Measurements from ENCODE around the gene GPR22. TPM values are rescaled to one million over a fixed set of nuclear protein-coding genes. Genes with fewer than 3 reads are reported as not detected.

Gene GPR22
- total RNA-seq, 2 experiments from 2014 or later: not detected

GRCh38 chr7:107486041-107486440 lies 16.2 kb downstream of the GPR22 start:
- H3K27ac Mint-ChIP-seq: no peak overlapping the region
- no peak overlapping the region for H3K4me3 Mint-ChIP-seq
- no peaks in the 10 kb centered on the region for H3K27me3 Mint-ChIP-seq (ENCODE audit: low read depth)

DNA sequence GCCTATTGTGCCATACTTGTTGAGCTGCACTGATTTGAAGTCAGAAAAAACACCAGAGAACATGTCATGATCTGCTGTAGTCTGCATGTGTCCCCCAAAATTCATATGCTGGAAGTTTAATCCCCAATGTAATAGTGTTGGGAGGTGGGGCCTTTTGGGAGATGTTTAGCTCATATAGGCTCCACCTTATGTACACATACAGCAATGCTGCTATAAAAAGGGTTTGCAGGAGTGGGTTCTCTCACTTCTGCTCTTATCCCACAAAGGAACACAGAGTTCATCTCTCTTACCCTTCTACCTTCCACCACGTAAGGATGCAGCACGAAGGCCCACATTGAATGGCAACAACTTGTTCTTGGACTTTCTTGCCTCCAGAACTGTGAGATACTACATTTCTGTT lies 23.0 kb downstream of the GPR22 start:
- H3K27me3 Mint-ChIP-seq (ENCODE audit: low read depth): no peaks in the 10 kb centered on the region
- intact Hi-C loops (cut with micrococcal nuclease): no loop called here
- H3K4me3 Mint-ChIP-seq: no peak overlapping the region
- DNase-seq: no peak
- CTCF ChIA-PET: no interaction called here
- H3K4me1 Mint-ChIP-seq (ENCODE audit: low read depth): peaks cover 22% of the 10 kb centered on the region
- H3K36me3 Mint-ChIP-seq (ENCODE audit: low read depth): peaks cover 15% of the 10 kb centered on the region
- H3K27ac Mint-ChIP-seq: no peak overlapping the region
- H3K9me3 Mint-ChIP-seq: peaks cover 1% of the 10 kb centered on the region

More at GRCh38 chr7:107486041-107486440, 16.2 kb downstream of the GPR22 start:
- H3K36me3 Mint-ChIP-seq (ENCODE audit: low read depth): peaks cover 3% of the 10 kb centered on the region
- no peak for DNase-seq
- H3K9me3 Mint-ChIP-seq: no peaks in the 10 kb centered on the region
- H3K4me1 Mint-ChIP-seq (ENCODE audit: low read depth): peaks cover 17% of the 10 kb centered on the region
- CTCF ChIA-PET: no interaction called here
- intact Hi-C loops (cut with micrococcal nuclease): no loop called here

GRCh38 chr7:107494315-107494751 lies 24.5 kb downstream of the GPR22 start:
- DNase-seq: no peak
- Mint-ChIP-seq H3K36me3 (ENCODE audit: low read depth) (peaks cover 20% of the 10 kb centered on the region), H3K4me3 (no peak overlapping the region), H3K27ac (no peak overlapping the region), H3K9me3 (peaks cover 5% of the 10 kb centered on the region), H3K27me3 (ENCODE audit: low read depth) (no peaks in the 10 kb centered on the region), H3K4me1 (ENCODE audit: low read depth) (peaks cover 26% of the 10 kb centered on the region)
- intact Hi-C loops (cut with micrococcal nuclease): no loop called here
- CTCF ChIA-PET: no interaction called here

DNA sequence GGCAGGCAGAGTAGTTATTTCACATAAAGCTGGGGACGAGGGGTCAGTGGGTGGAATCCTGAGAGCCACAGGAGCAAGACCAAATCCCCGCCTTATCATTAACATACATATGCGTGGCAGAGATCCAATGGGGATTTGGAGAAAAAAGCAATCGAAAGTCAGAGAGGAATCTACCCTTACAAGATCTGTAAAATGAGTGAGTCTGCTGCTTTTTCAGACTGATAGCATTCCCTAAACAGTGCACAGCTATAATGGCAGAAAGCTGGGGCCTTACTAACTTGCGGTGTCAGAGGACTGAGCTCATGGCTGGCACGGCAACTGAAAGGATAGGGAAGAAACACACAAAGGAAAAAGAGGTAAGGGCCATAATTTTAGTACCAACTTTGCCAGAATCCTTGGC lies 25.0 kb downstream of the GPR22 start:
- Mint-ChIP-seq H3K27me3 (ENCODE audit: low read depth) (no peaks in the 10 kb centered on the region), H3K36me3 (ENCODE audit: low read depth) (peaks cover 20% of the 10 kb centered on the region), H3K9me3 (peaks cover 5% of the 10 kb centered on the region), H3K27ac (no peak overlapping the region), H3K4me3 (no peak overlapping the region), H3K4me1 (ENCODE audit: low read depth) (peaks cover 26% of the 10 kb centered on the region)
- intact Hi-C loops (cut with micrococcal nuclease): no loop called here
- CTCF ChIA-PET: no interaction called here
- DNase-seq: no peak

GRCh38 chr7:107495516-107495915 lies 25.7 kb downstream of the GPR22 start:
- H3K27ac Mint-ChIP-seq: no peak overlapping the region
- CTCF ChIA-PET: no interaction called here
- peaks cover 20% of the 10 kb centered on the region for H3K36me3 Mint-ChIP-seq (ENCODE audit: low read depth)
- no peak for DNase-seq
- intact Hi-C loops (cut with micrococcal nuclease): no loop called here
- no peaks in the 10 kb centered on the region for H3K27me3 Mint-ChIP-seq (ENCODE audit: low read depth)
- no peak overlapping the region for H3K4me3 Mint-ChIP-seq
- H3K4me1 Mint-ChIP-seq (ENCODE audit: low read depth): peaks cover 21% of the 10 kb centered on the region
- H3K9me3 Mint-ChIP-seq: peaks cover 5% of the 10 kb centered on the region

- peaks cover 17% of the 10 kb centered on the region for H3K4me1 Mint-ChIP-seq (ENCODE audit: low read depth)
Observed at GRCh38 chr7:107499731-107500130, 29.9 kb downstream of the GPR22 start.

DNA sequence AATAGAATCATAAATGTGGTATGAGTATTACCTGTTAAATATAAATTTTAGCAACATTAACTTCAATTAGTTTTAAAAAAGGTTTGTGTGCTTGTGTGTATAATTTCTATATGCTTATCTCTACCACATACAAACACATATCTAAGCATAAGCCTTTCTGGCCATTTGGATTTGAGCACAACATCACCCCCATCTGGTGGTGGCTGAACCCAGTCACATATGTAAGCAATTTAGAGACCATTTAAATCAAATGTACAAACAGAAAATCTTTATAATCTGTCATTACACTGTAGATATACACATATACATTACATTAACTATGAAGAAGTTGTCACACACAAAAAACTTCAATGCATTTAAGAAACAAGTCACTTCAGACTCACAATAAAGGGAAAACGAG lies 31.7 kb downstream of the GPR22 start:
- Mint-ChIP-seq H3K27me3 (ENCODE audit: low read depth) (no peaks in the 10 kb centered on the region), H3K4me1 (ENCODE audit: low read depth) (peaks cover 16% of the 10 kb centered on the region), H3K9me3 (peaks cover 5% of the 10 kb centered on the region), H3K36me3 (ENCODE audit: low read depth) (peaks cover 12% of the 10 kb centered on the region), H3K4me3 (no peak overlapping the region), H3K27ac (no peak overlapping the region)
- CTCF ChIA-PET: interaction anchor here (0.6 to 1.8 kb wide), 5 partner anchors 37 to 351 kb away, joined by 3 to 7 read pairs (median 4); partner anchors contain the start of gene CBLL1
- intact Hi-C loops (cut with micrococcal nuclease): loop anchor here (2.0 to 5.0 kb wide), 2 partner anchors 299 to 355 kb away; no protein-coding TSS in a partner anchor
- DNase-seq: peak; percentile 48

More at GRCh38 chr7:107499731-107500130, 29.9 kb downstream of the GPR22 start:
- Mint-ChIP-seq H3K27me3 (ENCODE audit: low read depth) (no peaks in the 10 kb centered on the region), H3K4me3 (no peak overlapping the region), H3K36me3 (ENCODE audit: low read depth) (peaks cover 21% of the 10 kb centered on the region), H3K9me3 (peaks cover 5% of the 10 kb centered on the region), H3K27ac (no peak overlapping the region)
- intact Hi-C loops (cut with micrococcal nuclease): loop anchor here (2.0 to 5.0 kb wide), 2 partner anchors 297 to 353 kb away; no protein-coding TSS in a partner anchor
- no peak for DNase-seq
- CTCF ChIA-PET: no interaction called here

GRCh38 chr7:107502154-107502553 lies 32.3 kb downstream of the GPR22 start:
- Mint-ChIP-seq H3K27ac (no peak overlapping the region), H3K4me1 (ENCODE audit: low read depth) (peaks cover 17% of the 10 kb centered on the region), H3K36me3 (ENCODE audit: low read depth) (peaks cover 10% of the 10 kb centered on the region), H3K9me3 (peaks cover 5% of the 10 kb centered on the region), H3K27me3 (ENCODE audit: low read depth) (no peaks in the 10 kb centered on the region), H3K4me3 (no peak overlapping the region)
- no peak for DNase-seq
- CTCF ChIA-PET: interaction anchor here (0.6 to 1.8 kb wide), 2 partner anchors 38 to 77 kb away, joined by 4 to 7 read pairs; no protein-coding TSS in a partner anchor
- intact Hi-C loops (cut with micrococcal nuclease): loop anchor here (5.0 kb wide), 1 partner anchor 300 kb away; no protein-coding TSS in a partner anchor

GRCh38 chr7:107502797-107503196 lies 32.9 kb downstream of the GPR22 start:
- CTCF ChIA-PET: no interaction called here
- Mint-ChIP-seq H3K27me3 (ENCODE audit: low read depth) (no peaks in the 10 kb centered on the region), H3K9me3 (peaks cover 4% of the 10 kb centered on the region), H3K4me1 (ENCODE audit: low read depth) (peaks cover 17% of the 10 kb centered on the region), H3K36me3 (ENCODE audit: low read depth) (peaks cover 11% of the 10 kb centered on the region), H3K27ac (no peak overlapping the region), H3K4me3 (no peak overlapping the region)
- DNase-seq: no peak
- intact Hi-C loops (cut with micrococcal nuclease): loop anchor here (5.0 kb wide), 1 partner anchor 300 kb away; no protein-coding TSS in a partner anchor

GRCh38 chr7:107503687-107504086 lies 33.8 kb downstream of the GPR22 start:
- Mint-ChIP-seq H3K36me3 (ENCODE audit: low read depth) (peaks cover 13% of the 10 kb centered on the region), H3K4me1 (ENCODE audit: low read depth) (peaks cover 18% of the 10 kb centered on the region), H3K9me3 (no peaks in the 10 kb centered on the region), H3K27me3 (ENCODE audit: low read depth) (no peaks in the 10 kb centered on the region), H3K4me3 (no peak overlapping the region), H3K27ac (no peak overlapping the region)
- no peak for DNase-seq
- intact Hi-C loops (cut with micrococcal nuclease): loop anchor here (5.0 kb wide), 1 partner anchor 301 kb away; no protein-coding TSS in a partner anchor
- CTCF ChIA-PET: interaction anchor here (0.6 kb wide), 1 partner anchor 27 kb away, joined by 3 read pairs; no protein-coding TSS in a partner anchor

GRCh38 chr7:107505362-107505761 lies 35.5 kb downstream of the GPR22 start:
- no peak overlapping the region for H3K27ac Mint-ChIP-seq
- DNase-seq: no peak
- H3K4me1 Mint-ChIP-seq (ENCODE audit: low read depth): peaks cover 14% of the 10 kb centered on the region
- no peak overlapping the region for H3K4me3 Mint-ChIP-seq
- no peaks in the 10 kb centered on the region for H3K27me3 Mint-ChIP-seq (ENCODE audit: low read depth)
- CTCF ChIA-PET: no interaction called here
- intact Hi-C loops (cut with micrococcal nuclease): no loop called here
- H3K36me3 Mint-ChIP-seq (ENCODE audit: low read depth): peaks cover 15% of the 10 kb centered on the region
- no peaks in the 10 kb centered on the region for H3K9me3 Mint-ChIP-seq

DNA sequence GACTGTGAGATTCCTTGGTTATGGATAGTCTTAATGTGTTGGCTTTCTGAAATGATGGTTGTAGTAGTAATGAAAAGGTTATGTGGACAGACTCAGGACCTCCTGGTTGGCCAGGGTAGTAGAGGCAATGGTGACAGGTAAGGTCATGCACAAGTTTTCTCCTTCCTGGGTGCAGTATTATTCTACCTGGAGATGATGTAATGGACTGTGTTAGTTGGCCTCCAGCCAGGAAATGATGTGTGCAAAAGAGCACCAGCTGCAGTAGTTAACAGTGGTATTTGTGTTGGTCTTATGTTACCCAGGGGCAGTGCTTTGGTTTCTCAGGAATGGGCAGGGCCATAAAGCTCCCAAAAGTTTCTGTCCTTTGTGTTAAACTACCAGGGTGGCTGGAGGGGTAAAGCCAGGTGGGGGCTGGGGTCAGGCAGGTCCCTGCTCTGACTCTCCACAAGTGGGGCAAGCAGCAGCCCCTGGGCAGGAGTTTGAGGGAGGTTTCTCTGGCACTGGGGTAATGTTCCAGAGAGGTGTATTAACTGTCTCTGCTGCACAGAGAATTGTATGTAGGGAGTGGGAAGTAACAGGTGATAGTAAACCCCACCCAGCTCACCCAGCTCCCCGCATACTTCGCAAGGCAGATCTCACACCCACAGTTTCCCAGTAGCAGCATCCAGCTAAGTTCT lies 36.3 kb downstream of the GPR22 start:
- Mint-ChIP-seq H3K4me1 (ENCODE audit: low read depth) (peaks cover 14% of the 10 kb centered on the region), H3K36me3 (ENCODE audit: low read depth) (peaks cover 18% of the 10 kb centered on the region), H3K27ac (no peak overlapping the region), H3K9me3 (peaks cover 1% of the 10 kb centered on the region), H3K27me3 (ENCODE audit: low read depth) (no peaks in the 10 kb centered on the region), H3K4me3 (no peak overlapping the region)
- CTCF ChIA-PET: no interaction called here
- DNase-seq: peak; percentile 66
- intact Hi-C loops (cut with micrococcal nuclease): no loop called here

Data from activated naive CD4-positive, alpha-beta T cell treated with anti-CD3 and anti-CD28 coated beads for 36 hours (primary cell).